Activated T-cell treated with anti-CD3 and anti-CD28 coated beads, Interleukin-2, amount 50 U/mL, for 4 hours (primary cell): ENCODE measurements around the gene ENTPD1. TPM values are rescaled to one million over a fixed set of nuclear protein-coding genes. Genes with fewer than 3 reads are reported as not detected.
"Not testable (repeated sequence)": the region's sequence is repeated elsewhere in the genome, so short reads cannot be mapped to it uniquely, and the experiment has no call there.

Source experiments
- ATAC-seq, 2 donors: fragments of 200-7000 bp; cut with Tn5 transposase; one replicate each; pipeline ENCODE4 v1.10.0; 2021
- DNase-seq: peaks from one replicate; pipeline ENCODE4 v3.0.0-alpha.2; 2020
- H3K27me3 Mint-ChIP-seq: one replicate; pipeline ENCODE4 v1.8.0; 2021; ENCODE audit warnings: low read depth, mixed read lengths
- H3K36me3 Mint-ChIP-seq: one replicate; pipeline ENCODE4 v1.8.0; 2022; ENCODE audit warnings: mixed read lengths; ENCODE audit not compliant: insufficient read depth
- H3K4me1 Mint-ChIP-seq: one replicate; pipeline ENCODE4 v1.8.0; 2021; ENCODE audit warnings: low read depth, mixed read lengths
- H3K4me3 Mint-ChIP-seq: one replicate; pipeline ENCODE4 v1.8.0; 2021; ENCODE audit warnings: mild to moderate bottlenecking, moderate library complexity, mixed read lengths
- H3K9me3 Mint-ChIP-seq: one replicate; pipeline ENCODE4 v1.8.0; 2021; ENCODE audit warnings: mixed read lengths
- total RNA-seq, 3 donors: library from RNA; stranded (reverse); gene quantifications; one replicate each; pipeline ENCODE4 v1.2.1, GENCODE V29; 2021

ENTPD1 gene, protein sequence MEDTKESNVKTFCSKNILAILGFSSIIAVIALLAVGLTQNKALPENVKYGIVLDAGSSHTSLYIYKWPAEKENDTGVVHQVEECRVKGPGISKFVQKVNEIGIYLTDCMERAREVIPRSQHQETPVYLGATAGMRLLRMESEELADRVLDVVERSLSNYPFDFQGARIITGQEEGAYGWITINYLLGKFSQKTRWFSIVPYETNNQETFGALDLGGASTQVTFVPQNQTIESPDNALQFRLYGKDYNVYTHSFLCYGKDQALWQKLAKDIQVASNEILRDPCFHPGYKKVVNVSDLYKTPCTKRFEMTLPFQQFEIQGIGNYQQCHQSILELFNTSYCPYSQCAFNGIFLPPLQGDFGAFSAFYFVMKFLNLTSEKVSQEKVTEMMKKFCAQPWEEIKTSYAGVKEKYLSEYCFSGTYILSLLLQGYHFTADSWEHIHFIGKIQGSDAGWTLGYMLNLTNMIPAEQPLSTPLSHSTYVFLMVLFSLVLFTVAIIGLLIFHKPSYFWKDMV
- under 1 TPM; 0.23 to 0.66 (median 0.57) TPM for total RNA-seq

DNA sequence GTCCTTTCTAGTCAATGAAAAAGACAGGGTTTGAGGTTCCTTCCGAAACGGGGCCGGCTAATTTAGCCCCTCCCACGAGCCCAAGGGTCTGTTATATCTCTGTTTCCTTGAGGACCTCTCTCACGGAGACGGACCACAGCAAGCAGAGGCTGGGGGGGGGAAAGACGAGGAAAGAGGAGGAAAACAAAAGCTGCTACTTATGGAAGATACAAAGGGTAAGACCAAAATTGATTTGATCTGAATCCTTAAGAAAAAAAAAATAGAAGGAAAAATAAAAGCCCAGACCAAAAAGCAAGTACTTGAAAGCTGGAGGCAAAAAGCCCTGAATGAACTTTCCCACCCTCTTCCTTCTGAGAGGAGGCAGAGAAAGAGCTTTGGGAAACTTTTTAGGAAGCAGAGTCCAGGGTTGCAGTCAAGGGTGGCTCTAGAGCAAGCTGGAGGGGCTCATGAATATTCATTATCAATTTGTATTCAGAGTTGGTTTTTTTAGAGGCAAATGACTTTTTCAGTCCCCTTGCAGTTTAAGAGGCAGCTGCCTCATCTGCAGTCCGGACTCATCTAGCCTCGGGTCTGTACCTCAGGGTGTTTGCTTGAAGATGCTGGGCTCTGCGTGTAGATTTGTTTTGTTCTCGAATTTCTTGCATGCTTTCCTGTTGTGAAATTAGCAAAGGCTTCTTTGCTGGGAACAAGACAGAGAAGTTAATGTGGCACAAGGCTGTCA lies at the start of gene ENTPD1:
TSS of gene ENTPD1 (plus strand) at position 123 of the 721 bp plus-strand sequence. CDS start at position 200, 77 bp downstream.
- ATAC-seq = no peak
- peak within 1 kb of the TSS; percentile 62 for H3K4me3 Mint-ChIP-seq
- DNase-seq = no peak
- H3K9me3 Mint-ChIP-seq = no peaks in the 10 kb centered on the region
- H3K36me3 Mint-ChIP-seq = no peaks in the 10 kb centered on the region
- H3K4me1 Mint-ChIP-seq = peaks cover 18% of the 10 kb centered on the region
- H3K27me3 Mint-ChIP-seq = peaks cover 19% of the 10 kb centered on the region

DNA sequence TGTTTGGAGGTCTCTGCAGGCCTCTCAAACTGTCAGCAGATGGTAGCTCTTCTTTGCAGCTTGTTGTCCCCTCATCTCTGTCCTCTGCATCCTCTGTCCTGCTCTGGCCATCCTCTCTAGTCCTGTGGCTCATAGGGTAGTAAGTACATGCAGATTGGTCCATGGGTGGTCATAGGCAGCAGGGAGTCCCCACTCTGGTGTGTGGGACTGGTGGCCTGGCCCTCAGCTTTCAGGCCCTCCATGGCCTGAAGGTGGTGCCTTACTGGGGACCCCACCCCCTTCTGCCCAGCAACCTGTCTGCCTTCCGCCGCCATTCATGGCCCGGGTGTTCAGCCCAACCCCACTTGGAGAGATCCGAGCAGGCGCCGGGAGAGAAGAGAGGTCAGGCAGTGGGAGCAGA lies 49.4 kb upstream of the ENTPD1 start:
- Mint-ChIP-seq H3K4me3 (no peak overlapping the region), H3K27me3 (no peaks in the 10 kb centered on the region), H3K9me3 (no peaks in the 10 kb centered on the region), H3K36me3 (no peaks in the 10 kb centered on the region), H3K4me1 (no peaks in the 10 kb centered on the region)
- DNase-seq (no peak), ATAC-seq (no peak)

DNA sequence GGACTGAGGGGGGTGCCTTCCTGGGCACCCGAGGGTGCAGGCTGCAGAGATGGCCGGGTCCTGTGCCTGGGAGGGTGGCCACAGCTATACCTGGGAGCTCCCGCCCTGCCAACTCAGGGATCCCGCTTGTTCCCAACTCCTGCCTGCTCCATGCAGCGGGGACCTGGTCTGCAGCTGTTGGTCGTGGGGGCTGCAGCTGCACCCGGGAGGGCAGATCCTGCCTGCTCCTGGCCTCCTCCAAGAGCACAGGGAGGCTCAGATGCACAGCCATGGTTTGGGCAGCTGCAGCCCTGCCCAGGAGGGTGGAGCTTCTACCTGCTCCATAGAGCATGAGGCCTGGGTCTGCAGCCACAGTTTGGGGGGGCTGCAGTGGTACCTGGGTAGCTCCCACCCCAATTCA lies 49.0 kb upstream of the ENTPD1 start:
- no peak overlapping the region for H3K4me3 Mint-ChIP-seq
- DNase-seq = no peak
- H3K4me1 Mint-ChIP-seq = no peaks in the 10 kb centered on the region

DNA sequence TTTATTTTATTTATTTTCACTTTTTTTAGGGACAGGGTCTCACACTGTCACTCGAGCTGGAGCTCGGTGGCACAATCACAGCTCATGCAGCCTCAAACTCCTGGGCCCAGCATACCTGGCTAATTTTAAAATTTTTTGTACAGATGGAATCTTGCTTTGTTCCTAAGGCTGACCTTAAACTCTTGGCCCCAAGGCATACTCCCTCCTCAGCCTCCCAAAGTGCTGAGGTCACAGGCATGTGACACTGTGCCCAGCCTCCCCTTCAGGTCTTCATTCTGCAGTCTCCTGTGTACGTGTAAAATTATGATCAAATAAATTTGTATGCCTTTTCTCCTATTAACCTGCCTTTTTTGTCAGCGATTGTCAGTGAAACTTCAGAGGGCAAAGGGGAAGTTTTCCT lies 44.5 kb upstream of the ENTPD1 start:
- no peak for DNase-seq
- no peaks in the 10 kb centered on the region for H3K4me1 Mint-ChIP-seq
- no peaks in the 10 kb centered on the region for H3K36me3 Mint-ChIP-seq
- H3K9me3 Mint-ChIP-seq = no peaks in the 10 kb centered on the region
- no peaks in the 10 kb centered on the region for H3K27me3 Mint-ChIP-seq
- no peak overlapping the region for H3K4me3 Mint-ChIP-seq
- ATAC-seq = no peak

More for the DNA sequence above, 49.0 kb upstream of the ENTPD1 start:
- Mint-ChIP-seq H3K27me3 (no peaks in the 10 kb centered on the region), H3K9me3 (no peaks in the 10 kb centered on the region), H3K36me3 (no peaks in the 10 kb centered on the region)
- no peak for ATAC-seq

DNA sequence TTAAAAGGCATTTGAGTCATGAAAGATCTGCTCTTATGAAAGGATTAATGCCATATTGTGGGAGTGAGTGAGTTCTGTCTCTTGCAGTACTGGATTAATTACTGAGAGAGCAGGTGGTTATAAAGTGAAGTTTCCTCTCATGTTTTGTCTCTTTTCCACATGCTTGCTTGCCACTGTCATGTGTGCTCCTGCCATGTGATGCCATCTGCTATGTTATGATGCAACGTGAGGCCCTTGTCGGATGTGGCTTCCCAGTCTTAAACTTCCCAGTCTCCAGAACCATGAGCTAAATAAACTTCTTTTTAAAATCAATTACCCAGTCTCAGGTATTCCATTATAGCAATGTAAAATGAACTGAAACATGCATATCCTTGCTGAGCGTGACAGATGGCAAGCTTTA lies 39.5 kb upstream of the ENTPD1 start:
- no peaks in the 10 kb centered on the region for H3K9me3 Mint-ChIP-seq
- no peak for ATAC-seq
- no peaks in the 10 kb centered on the region for H3K4me1 Mint-ChIP-seq
- no peak for DNase-seq
- no peak overlapping the region for H3K4me3 Mint-ChIP-seq
- peaks cover under 1% of the 10 kb centered on the region for H3K27me3 Mint-ChIP-seq
- H3K36me3 Mint-ChIP-seq = no peaks in the 10 kb centered on the region

DNA sequence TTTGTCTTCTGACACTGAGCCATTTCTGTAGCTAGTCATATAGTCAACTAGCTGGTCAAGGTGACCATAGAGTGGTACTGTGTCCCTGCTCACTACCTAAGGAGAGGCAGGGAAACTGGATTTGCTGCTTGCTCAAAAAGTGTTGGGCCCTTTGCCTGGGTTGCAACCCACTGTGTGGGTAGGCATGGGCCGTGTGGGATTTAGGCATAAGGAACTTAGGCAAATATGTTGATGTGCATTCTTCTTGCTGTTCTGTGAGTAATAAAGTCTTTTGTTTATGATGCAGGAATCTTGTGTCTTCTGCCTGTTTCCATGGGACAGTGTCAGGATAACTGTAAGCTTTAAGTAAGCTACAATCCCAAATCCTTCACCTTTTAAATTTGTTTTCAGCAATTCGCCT lies 39.1 kb upstream of the ENTPD1 start:
- no peaks in the 10 kb centered on the region for H3K9me3 Mint-ChIP-seq
- H3K4me1 Mint-ChIP-seq = no peaks in the 10 kb centered on the region
- H3K27me3 Mint-ChIP-seq = peaks cover 4% of the 10 kb centered on the region
- H3K36me3 Mint-ChIP-seq = no peaks in the 10 kb centered on the region
- ATAC-seq (no peak), DNase-seq (no peak)
- no peak overlapping the region for H3K4me3 Mint-ChIP-seq

DNA sequence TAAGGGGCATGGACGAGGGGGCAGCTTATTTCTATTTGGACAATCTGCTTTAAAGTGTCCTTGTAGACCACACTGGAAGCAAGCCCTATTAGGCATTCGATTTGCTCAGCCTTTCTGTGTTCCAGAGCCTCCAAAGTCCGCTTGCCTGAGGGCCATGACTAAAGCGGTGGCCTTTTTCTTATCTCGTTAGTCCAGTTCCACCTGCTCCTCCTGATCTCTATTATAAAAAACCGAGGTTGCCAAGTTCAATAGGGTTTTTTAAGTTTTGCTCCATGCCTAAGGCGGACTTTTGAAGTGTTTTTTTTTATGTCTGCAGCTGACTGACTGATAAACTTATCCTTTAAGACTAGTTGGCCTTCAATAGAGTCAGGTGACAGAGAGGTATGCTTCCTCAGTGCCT lies 35.2 kb upstream of the ENTPD1 start:
- ATAC-seq, DNase-seq, H3K4me1 Mint-ChIP-seq: not testable (repeated sequence)

DNA sequence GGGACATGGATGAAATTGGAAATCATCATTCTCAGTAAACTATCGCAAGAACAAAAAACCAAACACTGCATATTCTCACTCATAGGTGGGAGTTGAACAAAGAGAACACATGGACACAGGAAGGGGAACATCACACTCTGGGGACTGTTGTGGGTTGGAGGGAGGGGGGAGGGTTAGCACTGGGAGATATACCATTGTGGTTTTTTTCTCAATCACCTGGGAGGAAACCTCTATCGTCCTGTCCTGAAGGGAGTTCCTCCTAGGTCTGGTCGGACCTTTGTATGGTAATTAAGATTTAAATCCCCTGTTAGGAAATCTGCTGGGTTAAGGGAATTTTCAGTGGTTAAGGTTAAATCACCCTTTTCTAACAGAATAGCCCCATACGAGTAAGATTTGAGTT lies 33.5 kb upstream of the ENTPD1 start:
- ATAC-seq, DNase-seq, H3K4me3 Mint-ChIP-seq, H3K4me1 Mint-ChIP-seq, H3K9me3 Mint-ChIP-seq, H3K36me3 Mint-ChIP-seq: not testable (repeated sequence)
- H3K27me3 Mint-ChIP-seq = peaks cover 11% of the 10 kb centered on the region

More for the DNA sequence above, 35.2 kb upstream of the ENTPD1 start:
- not testable (repeated sequence) for H3K9me3 Mint-ChIP-seq, H3K4me3 Mint-ChIP-seq, H3K36me3 Mint-ChIP-seq
- peaks cover 11% of the 10 kb centered on the region for H3K27me3 Mint-ChIP-seq

DNA sequence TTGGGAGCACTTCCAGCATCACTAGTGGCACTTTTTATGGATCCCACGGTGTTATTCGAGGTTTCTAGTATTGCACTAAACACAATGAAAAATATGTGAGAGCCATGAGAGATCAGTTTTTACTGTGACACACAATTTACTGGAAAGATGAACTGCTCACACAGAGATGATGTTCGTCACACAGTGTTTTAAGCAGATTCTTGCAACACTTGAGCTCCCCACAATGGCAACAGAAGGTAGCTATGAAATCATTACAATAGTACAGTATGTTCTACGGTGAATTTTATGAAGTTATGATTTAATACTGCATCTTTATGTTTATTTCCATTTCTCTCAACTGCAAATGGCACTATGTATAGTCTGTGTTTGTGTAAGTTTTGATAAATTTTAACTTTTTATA lies 27.4 kb upstream of the ENTPD1 start:
- Mint-ChIP-seq H3K27me3 (peaks cover 7% of the 10 kb centered on the region), H3K36me3 (no peaks in the 10 kb centered on the region), H3K9me3 (peaks cover 18% of the 10 kb centered on the region), H3K4me1 (no peaks in the 10 kb centered on the region), H3K4me3 (no peak overlapping the region)
- DNase-seq (no peak), ATAC-seq (no peak)

DNA sequence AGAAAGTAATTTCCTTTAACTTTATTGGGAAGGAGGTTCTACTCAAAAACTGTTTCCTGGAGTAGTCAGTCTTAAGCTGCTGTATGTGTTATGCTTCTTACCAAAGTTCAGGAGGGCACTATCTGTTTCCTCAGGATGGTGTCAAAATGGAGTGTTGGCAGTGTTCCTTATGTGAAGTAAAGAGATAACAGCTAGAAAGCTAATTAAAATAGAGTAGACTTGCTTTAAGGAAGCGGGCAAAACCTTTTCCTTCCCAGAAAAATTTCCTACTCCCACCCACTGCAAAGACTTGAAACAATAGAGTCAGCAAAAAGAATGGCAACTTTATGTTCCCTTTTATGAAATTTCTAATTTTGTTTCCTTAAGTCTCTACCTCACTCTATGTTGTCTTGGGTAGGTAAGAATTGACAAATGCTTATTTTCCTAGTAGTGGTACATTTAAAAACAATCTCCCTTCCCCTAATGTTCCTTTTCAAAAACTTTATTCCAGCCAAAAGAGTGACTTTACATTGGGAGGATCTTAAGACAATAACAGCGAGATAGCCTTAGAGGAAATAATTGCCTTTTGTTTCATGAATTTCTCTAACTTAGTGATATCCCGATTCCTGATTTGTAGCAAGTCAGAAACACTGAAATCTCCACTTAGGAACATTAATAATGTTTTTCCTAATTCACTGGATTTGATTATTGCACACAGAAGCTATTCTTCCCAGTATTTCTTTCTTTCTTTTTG lies 26.5 kb upstream of the ENTPD1 start:
- ATAC-seq = no peak
- no peaks in the 10 kb centered on the region for H3K4me1 Mint-ChIP-seq
- H3K4me3 Mint-ChIP-seq = no peak overlapping the region
- H3K27me3 Mint-ChIP-seq = peaks cover 7% of the 10 kb centered on the region
- H3K9me3 Mint-ChIP-seq = peaks cover 26% of the 10 kb centered on the region
- no peak for DNase-seq
- H3K36me3 Mint-ChIP-seq = no peaks in the 10 kb centered on the region

DNA sequence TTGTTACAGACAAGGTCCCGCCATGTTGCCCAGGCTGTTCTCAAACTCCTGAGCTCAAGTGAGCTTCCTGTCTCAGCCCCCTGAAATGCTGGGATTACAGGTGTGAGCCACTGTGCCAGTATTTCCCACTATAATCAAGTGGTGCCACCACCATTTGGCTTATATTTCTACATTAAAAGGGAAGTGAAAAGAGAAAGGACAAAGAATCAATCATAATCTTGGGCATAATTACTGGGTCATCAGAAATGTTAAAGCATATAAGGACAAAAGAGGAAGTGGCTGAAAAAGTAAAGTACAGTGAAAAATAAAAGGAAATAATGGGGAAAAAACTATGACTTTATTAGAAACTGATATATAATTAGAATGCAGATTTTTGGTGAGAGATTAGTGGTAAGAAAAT lies 25.7 kb upstream of the ENTPD1 start:
- no peak for DNase-seq
- no peaks in the 10 kb centered on the region for H3K36me3 Mint-ChIP-seq
- no peaks in the 10 kb centered on the region for H3K4me1 Mint-ChIP-seq
- H3K4me3 Mint-ChIP-seq = no peak overlapping the region
- H3K27me3 Mint-ChIP-seq = peaks cover 7% of the 10 kb centered on the region
- H3K9me3 Mint-ChIP-seq = peaks cover 20% of the 10 kb centered on the region
- no peak for ATAC-seq

DNA sequence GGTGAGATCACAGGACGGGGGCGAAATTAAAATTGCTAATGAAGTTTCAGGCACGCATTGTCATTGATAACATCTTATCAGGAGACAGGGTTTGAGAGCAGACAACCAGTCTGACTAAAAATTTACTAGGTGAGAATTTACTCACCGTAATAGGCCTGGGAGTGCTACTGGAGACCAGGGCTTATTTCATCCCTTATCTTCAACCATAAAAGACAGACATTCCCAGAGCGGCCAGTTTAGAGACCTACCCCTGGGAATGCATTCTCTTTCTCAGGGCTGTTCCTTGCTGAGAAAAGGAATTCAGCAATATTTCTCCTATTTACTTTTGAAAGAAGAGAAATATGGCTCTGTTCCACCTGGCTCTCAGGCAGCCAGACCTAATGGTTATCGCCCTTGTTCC lies 23.1 kb upstream of the ENTPD1 start:
- DNase-seq = not testable (repeated sequence)

DNA sequence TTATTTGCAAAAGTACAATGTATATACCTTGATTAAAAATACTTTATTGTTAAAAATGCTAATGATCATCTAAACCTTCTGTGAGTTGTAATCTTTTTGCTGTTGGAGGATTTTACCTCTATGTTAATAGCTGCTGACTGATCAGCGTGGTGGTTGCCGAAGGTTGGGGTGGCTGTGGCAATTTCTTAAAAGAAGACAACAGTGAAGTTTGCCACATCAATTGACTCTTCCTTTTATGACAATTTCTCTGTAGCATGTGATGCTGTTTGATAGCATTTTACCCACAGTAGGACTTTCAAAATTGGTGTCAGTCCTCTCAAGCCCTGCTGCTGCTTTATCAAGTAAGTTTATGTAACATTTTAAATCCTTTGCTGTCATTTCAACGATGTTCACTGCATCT lies 16.9 kb upstream of the ENTPD1 start:
- DNase-seq = no peak
- Mint-ChIP-seq H3K27me3 (peaks cover 23% of the 10 kb centered on the region), H3K9me3 (peaks cover 5% of the 10 kb centered on the region), H3K4me3 (no peak overlapping the region), H3K36me3 (no peaks in the 10 kb centered on the region), H3K4me1 (no peaks in the 10 kb centered on the region)
- no peak for ATAC-seq

More for the DNA sequence above, 23.1 kb upstream of the ENTPD1 start:
- H3K4me1 Mint-ChIP-seq, H3K36me3 Mint-ChIP-seq, ATAC-seq, H3K4me3 Mint-ChIP-seq: not testable (repeated sequence)
- peaks cover 17% of the 10 kb centered on the region for H3K27me3 Mint-ChIP-seq
- H3K9me3 Mint-ChIP-seq = peaks cover 20% of the 10 kb centered on the region

DNA sequence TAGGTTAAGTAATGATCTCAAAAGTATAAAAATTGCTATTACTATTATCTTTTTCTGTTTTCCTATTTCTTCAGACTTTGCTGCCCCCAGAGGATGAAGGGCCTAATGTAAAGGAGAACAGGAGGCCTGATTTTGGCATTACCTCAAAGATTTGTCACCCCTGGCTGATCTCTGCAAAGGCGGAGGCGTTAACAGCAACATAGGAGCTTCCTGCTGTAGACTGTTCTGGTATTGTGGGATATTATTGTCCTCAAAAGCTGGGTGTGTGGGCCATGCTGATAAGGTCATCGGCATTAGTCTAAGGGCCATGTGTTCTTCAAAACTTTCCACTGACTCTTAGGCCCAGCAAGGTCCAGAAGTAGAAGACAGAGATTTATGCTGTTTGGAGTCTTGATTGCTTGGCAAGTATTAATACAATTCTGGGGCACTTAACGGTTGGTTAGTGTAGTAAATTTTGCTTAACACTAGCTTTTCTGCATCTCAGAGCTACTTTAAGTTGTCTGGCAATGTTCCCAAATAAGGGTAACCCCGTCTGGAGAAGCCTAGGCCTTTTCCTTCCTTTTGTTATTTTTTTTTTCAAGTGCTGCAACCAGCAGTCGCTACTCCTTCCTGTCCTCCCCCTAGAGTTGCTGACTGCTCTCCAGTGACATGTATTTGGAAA lies 14.0 kb upstream of the ENTPD1 start:
- Mint-ChIP-seq H3K4me3 (no peak overlapping the region), H3K9me3 (peaks cover 3% of the 10 kb centered on the region), H3K4me1 (no peaks in the 10 kb centered on the region), H3K36me3 (no peaks in the 10 kb centered on the region), H3K27me3 (peaks cover 19% of the 10 kb centered on the region)
- DNase-seq (no peak), ATAC-seq (no peak)
